ENCODE data around the gene NGEF.

NGEF gene

DNA sequence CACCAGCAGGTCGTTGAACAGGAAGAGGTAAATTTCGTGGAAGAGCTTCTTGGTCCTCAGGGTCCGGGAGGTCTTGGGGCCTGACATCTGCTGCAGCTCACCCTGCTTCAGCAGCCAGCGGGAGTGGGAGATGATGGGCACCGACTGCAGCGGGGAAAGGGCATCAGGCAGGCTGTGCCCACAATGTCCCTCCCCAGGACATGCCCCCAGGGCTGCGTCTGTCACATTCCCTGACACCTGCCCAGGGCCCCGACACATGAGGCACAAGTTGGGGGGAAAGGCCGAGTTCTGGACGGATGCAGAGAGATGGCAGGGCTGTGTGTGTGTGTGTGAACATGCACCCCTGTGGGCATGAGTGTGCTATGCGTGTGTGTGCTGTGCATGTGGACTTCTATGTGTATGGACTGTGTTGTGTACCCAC lies 129.0 kb downstream of the NGEF start:
- no peak for DNase-seq (ENCODE audit: low read depth)

DNA sequence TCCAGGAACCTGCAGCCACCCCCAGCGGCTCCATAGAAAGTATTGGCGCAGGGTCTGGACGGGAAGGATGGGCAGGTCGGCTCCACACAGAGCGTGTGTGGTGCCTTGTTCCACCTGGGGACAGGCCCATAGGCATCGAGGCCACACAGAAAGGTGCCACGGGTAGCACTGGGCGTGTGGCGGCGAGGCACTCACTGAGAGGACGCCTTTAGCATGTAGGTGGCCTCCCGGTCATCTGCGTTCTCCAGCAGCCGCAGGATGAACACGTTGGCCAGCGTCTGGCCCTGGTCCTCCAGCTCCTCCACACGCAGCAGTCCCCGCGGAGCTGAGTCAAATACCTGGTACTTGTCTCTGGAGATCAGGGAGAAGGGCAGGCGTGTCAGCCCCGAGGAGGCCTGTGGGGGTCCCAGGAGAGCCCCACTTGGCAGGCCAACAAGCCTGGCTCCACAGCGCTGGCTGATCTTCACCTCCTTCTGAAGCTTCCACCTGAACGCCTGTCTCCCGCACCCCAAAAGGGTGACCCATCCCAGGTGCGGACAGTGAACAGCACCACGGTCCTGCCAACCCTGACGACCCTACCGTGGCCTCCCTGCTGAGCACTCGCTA lies 129.8 kb downstream of the NGEF start:
- DNase-seq (ENCODE audit: low read depth) = no peak

DNA sequence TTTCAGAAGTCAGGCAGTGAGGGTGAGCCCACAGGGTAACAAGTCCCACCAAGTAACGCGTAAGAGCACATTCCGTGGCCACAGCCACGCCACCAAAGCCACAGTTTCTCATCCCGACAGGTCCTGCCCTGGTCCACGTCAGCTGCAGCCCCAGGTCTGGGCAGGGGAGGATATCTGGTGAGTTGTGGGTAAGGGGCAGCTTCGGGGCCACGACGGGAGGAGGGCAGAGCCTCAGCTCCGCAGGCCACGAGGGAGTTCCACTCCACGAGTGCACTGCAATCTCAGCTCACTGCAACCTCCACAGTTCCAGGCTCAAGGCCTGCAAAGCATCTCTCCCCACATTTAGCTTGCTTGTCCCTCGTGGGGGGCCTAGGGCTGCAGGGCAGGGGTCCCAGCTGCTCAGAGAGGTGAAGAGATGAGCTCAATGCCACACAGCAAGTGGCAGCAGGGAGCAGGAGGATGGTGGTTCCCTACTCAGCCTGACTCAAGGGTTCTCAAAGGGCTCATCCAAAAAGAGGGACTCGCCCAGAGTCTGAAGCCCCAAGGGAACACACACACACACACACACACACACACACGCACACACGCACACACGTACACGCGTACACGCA lies 130.4 kb downstream of the NGEF start:
- DNase-seq (ENCODE audit: low read depth) = no peak

DNA sequence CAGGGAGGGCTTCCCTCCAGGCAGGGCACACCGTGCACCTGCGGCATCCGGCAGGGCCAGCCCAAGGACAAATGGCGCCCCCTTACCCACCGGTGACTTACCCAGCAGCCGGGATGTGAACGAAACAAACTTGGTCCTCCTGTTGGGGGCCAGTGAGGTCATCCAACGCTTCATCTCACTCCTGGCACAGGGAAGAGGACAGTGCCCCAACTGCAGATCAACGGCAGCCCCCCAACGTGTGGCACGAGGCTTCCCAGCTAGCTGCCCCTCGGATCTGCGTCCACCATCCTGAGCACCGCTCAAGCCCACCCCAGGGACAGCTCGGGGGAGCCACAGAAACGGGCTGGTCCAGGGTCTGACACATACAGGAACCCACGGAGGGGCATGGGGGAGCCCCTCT lies 131.0 kb downstream of the NGEF start:
- no peak for DNase-seq (ENCODE audit: low read depth)

DNA sequence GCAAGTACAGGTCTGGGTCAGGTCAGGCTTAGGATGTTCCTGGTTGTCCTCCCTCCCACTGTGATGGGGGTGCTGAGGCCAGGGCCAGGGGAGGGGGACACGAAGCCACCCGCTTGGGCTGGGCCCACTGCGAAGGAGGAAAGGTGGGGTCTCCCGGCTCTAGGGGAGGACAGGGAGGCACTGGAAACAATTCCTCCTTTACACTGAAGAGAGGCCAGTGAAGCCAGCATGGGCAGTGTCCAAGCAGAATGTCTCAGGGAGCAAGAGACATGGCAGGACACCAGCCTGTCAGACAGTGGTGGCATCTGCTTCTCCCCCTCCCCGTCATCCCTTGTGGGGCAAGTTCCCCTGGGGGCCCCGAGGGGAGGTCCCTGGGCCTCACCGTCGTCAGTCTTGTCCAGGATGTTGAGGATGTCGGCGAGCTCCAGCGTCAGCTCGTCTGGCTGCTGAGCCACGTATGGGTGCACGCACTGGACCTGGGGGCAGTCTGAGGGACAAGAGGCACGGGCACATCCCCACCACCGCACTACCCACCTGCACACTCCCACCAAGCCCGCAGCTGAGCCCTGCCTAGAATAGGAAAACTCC lies 132.2 kb downstream of the NGEF start:
- no peak for DNase-seq (ENCODE audit: low read depth)

DNA sequence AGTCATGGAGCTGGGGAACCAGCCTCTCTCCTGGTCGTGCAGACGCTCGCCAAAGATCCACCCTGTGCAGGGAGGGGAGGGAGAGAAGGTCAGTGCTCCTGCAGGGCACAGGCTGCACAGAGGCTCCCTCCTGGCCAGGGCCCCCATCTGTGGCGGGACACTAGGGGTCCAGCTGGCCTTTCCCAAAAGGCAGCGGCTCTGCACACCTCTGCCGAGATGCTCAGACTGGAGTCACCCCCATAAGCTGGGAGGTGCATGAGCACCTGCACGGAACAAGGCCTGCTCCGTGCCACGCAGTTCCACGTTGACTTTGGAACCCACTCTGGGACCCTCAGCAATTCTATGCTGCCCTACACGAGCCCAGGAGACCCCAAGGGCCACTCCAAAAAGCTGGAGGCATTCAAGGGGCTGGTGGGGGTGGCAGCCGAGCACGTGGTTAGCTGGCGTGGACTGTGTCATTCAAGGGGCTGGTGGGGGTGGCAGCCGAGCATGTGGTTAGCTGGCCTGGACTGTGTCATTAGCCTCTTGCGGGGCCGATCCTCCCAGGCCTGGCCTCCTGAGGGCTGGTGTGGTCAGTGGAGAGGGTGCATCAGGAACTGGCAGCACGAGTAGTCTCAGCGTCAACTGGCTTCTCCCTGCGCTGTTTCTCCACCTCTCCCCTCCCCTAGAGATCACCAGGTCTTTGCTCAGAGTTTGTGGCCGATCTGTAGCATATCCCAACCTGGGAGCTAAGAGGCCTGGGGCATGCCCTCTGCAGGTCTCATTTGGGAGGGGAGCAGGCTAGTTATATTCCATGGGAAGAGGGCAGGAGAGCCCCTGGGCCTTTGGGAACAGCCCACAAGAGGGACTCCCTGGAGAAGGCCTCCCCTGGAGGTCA lies 133.2 kb downstream of the NGEF start:
- no peak for DNase-seq (ENCODE audit: low read depth)

DNA sequence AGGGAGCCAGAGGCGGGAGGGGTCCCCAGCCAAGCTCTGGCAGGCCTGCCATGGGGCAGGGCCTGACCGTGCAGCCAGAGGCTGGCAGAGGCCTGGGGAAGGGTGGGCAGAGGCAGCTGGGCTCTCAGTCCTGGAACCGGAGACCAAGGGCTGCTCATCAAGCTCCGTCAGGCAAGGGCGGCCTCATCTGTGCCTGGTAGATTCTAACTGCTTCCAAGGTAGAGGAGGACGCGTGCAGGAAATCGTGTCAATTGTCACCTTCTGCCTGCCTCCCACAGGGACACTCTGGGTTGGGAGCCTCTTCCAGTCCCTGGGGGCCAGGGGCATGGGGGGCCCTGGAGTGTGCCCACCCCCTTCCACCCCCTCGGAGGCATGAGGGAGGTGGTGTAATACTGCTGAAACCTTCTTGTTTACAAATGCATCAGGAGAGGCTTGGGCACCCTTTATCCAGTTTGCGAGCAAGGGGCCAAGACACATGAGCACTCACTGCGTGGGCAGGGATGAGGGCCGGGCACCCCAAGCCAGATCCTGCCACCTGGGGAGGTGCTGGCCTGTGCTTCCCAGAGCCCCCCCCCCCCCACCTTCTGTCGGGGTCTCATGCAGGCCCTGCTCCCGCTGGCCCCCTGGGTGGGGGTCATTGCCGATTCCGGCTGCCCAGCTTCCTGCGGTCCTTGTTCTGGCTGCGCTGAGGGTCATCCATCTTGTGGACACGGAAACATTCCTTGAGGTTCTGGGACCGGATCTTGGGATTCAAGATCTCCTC lies 134.0 kb downstream of the NGEF start:
- no peak for DNase-seq (ENCODE audit: low read depth)

DNA sequence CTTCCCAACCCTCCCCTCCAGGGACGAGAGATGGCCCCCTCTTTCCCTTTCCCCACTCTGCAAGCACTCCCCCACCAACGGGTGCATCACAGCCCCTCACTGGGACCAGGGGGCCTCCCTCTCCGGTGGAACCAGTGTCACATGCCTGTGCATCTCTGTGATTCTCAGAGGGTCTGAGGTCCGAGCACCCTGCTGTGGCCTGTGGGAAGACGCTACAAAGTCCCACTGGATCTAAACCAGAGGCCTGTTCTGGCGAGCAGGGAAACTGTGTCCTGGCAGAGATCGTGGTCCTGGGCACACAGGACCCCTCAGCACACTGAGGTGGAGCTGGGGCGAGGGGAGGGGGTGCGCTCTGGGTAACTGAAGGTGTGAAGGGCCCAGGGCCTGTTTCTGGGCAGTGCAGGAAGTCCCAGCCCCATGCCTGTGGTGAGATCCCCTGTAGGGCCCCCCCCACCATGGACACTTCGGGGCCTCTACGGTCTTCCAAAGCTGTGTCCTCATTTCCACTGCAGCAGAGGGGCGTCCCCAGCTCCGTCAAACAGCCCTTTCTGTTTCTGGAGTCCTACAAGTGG lies 135.0 kb downstream of the NGEF start:
- DNase-seq (ENCODE audit: low read depth) = no peak

DNA sequence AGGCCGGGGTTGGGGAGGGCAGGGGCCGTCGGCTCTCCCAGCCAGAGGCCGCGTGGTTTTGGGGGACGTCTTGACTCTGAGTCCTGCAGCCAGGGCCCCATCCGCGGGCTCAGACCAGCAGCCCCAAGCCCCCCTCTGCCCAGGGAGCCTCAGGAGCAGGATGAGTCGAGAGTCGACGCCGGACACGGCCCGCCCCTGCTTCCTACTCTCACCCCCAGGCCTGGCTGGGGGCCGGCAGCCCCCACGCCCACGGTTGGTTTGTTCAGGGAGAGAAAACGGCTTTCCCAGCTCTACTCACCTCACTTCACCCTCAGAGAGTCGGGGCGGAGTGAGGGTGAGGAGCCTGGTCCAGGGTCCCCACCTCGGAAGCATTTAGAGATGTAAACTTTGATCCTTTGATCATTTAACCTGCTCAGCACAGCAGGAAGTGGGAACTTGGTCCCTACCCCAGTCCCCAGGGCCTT lies 136.0 kb downstream of the NGEF start:
- no peak for DNase-seq (ENCODE audit: low read depth)

DNA sequence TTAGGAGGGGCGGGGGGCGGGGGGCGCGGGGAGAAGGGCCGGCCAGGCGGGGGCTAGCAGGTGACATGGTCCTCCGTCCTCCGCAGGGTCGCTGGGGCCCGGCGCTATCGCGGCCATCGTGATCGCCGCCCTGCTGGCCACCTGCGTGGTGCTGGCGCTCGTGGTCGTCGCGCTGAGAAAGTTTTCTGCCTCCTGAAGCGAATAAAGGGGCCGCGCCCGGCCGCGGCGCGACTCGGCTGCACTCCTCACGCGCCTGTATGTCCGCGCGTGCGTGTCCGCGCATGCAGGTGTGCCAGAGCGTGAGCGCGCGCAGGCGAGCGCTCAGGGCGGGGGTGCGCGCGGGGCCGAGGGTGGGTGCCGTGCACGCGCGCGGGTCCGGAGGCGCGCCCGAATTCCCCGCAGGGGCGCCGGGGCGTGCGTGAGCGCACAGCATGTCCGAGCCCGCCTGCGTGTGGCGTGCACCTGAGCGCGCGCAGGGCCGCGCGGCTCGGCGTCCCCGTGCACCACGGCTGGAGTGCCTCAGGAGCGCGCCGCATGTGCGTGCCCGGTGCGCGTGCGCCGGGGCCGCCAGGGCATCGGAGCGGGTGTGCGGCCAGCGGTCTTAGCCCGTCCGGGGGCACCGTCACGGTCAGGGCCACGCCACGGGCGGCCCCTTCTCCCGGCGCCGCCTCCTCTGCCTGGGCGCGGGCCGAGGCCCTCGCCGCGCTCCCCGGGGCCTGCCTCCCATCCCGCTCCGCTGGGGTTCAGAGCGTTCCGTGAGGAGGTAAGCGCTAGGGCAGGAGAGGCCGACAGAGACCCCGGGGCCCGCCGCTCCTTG lies 136.7 kb downstream of the NGEF start:
- no peak for DNase-seq (ENCODE audit: low read depth)

DNA sequence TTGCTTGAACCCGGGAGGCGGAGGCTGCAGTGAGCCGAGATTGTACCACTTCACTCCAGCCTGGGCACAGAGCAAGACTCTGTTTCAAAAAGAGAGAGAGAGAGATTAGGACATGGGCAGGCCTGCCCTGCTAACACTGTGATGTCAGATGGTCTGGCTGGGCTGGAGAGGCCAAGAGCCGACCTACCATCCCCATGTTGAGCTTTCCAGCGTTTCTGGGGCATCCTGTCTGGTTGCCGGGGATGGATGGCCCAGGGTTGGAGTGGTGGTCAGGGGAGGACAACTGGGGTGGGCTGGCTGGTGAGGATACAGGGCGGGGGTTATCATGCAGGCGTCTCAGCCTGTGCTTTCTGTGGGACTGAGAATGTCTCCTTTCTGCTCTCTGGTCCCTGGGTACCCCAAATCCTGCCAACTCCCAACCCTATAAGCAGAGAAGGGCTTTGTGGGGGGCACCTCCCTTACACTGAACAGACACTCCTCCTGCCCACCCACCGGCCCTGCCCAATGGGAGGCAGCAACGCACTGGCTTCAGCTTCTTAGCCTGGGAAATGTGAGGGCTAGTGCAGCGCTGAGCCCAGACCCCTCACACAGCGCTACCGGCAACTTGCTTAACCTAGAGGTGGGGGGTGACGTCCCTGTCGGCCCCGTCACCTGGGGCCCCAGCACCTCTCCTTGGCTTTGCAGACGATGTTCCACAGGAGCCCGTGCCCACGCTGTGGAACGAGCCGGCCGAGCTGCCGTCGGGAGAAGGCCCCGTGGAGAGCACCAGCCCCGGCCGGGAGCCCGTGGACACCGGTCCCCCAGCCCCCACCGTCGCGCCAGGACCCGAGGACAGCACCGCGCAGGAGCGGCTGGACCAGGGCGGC lies 137.6 kb downstream of the NGEF start:
- no peak for DNase-seq (ENCODE audit: low read depth)

DNA sequence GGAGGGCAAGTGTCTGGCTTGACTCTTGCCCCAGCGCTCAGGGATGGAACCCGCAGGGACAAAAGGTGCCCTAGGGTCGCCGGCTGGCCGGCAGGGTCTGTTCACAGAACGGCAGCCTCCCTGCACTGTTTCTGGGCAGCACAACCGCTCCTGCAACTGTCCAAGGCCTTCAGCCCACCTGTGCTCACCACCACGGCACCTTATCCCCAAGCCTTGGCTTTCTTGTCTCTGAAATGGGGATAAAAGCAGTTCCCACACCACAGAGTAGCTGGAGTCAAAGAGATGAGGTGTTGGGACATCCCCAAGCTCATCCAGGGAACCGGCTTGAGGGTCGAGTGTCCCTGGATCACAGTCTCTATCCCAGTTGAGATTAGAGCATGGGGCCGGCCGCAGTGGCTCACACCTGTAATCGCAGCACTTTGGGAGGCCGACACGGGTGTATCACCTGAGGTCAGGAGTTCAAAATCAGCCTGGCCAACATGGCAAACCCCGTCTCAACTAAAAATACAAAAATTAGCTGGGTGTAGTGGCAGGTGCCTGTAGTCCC lies 138.3 kb downstream of the NGEF start:
- DNase-seq (ENCODE audit: low read depth) = no peak

DNA sequence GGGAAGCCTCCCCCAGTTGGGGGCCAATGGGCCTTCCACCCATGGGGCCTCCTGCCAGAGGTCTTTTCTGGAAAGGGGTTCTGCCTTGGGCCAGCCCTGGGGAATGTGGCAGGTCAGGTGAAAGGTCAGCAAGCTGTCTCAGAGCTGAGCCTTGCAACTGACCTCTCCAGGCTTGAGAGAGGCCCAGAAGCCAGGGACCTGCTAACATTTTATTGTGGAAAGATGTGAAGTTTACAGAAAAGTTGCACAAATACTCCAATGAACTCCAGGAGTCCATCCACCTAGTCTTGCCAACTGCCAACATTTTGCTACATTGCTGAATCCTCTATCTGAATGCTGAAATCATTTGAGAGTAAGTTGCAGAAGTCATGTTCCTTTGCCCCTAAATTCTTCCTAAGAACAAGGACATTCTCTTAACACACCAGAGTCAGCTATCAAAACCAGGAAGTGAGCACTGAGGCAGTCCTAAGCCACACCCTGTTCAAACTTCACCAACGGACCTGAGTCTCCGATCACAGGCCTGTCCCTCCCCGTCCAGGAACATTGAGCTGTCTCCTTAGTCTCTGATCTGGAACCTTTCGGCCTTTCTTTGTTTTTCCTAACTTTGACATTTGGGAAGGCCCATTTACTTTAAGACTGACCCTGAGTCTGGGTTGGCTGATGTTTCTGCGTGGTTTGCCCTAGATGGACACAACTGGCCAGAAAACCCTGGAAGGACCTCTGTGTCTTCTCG lies 139.0 kb downstream of the NGEF start:
- DNase-seq (ENCODE audit: low read depth) = no peak

DNA sequence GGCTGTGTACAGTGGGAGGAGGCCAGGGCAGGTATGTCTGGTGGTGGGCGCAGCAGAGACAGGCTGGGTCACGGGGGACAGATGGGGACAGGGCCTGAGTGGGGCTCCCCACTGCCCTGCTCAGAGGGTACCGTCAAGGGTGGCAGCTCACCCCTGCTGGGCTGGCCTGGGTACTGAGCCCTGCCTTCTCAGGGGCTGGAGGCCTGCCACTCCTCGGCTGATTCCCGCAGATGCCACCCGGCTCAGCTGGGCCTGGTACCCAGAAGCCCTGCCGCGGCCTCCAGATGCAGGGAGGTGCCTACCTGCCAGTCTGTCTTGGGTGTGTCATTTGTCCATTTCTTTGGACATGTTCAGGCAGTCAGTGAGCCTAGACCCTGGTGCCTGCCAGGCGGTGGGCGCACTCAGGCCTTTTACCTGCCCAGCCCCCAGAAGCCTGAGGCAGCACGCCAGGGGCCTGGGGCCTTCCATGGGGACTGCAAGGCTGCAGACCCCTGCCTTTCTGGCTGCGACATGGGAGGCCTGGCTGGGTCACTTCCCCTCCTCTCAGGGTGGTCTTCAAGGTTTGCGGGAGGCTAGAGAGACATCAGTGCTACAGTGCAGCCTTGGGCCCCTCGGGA lies 139.7 kb downstream of the NGEF start:
- no peak for DNase-seq (ENCODE audit: low read depth)

DNA sequence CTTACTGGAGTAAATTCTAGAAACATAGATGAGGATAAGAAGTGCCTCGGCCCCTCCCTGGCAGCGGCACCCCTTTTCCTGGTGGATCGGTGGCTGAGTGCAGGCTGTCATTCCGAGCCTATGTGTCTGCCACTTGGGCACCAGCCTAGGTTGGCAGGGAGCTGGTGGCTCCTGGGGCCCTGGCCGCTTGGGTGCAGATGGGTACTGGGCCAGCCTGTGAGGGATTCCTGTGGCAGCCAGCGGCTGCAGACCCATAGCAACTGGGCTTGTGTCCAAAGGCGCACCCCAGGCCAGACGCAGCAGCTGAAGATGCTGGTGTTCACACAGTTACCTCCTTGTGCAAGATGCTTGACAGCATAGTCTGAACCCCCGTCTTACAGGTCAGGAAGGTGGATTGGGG lies 140.2 kb downstream of the NGEF start:
- no peak for DNase-seq (ENCODE audit: low read depth)

DNA sequence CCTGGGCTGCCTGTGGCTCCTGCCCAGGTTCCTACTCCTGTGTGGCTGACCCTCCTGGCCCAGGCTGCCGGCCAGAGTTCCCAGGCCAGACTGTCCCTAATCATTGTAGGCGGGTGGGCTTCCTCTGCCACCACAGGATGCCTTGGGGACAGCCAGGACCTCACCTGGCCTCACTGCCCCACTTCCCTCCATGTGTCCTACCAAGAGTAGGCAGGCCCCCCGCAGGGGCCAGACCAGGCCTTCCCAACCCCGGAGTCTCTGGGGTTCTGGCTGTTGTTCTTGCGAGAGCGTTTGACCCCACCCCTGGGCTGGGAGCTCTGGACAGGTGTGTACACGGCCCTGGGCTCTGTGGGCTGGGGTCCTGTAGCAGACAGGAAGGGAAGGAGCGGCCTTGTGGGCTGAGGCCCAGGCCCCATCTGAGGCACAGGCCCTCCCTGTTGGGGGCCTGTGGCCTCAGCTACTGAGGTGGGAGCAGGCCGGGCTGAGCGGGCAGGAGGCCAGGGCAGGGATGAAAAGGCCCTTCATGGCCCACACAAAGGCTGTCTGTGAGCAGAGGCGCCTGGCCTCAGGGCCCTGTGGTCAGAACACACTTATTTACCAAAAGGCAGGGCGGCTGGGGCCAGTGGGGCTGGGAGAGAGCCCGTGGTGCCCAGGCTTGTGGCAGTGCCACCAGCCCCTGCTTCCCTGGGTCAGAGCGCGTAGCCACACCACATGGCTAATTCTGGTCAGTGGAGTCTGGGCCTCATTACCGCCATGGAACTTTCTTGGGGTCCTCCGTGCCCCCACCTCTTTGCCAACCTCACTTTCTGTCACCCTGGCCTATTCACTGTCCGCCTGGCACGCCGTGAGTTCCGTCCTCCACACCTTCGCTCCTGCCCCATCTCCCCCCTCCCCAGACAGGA lies 141.0 kb downstream of the NGEF start:
- DNase-seq (ENCODE audit: low read depth) = no peak

DNA sequence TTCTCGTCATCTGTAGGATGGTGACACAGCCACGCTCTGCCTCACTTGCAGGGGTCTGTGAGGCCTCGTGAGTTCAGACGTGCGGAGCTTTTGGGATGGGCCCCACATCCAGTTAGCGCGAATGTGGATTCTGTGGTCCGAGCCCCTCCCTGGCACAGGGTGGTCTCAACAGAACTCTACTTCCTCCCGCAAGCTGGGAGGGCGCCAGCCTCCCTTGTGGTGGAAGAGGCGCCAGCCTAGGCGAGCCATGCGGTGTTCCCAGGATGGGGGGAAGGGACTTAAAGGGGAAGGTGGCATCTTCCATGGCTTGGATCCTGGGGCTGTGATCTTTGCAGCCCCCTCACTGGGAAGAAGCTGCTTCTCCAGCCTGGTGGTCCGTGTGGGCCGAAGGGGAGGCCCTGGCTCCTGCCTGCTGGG lies 141.6 kb downstream of the NGEF start:
- DNase-seq (ENCODE audit: low read depth) = no peak
